ENCODE results near the gene LRIT2. TPM values are rescaled to one million over a fixed set of nuclear protein-coding genes. Genes with fewer than 3 reads are reported as not detected.

LRIT2 gene
- total and polyA plus RNA-seq, 11 donors = not detected

Other genes starting within 250 kb of the LRIT2 start
- gene GHITM, start 86.0 kb downstream of the LRIT2 start, total RNA-seq = 100 to 1,000 TPM; 299 to 603 (median 393) TPM
- 100 to 1,000 TPM; 274 to 449 TPM for gene GHITM, start 86.0 kb downstream of the LRIT2 start, polyA plus RNA-seq
- gene GPR15LG, start 51.7 kb downstream of the LRIT2 start, total RNA-seq = not detected
- gene GPR15LG, start 51.7 kb downstream of the LRIT2 start, polyA plus RNA-seq = under 1 TPM in 1 of 2 donors, not detected in 1; 0.11 TPM
- gene CDHR1, start 31.0 kb downstream of the LRIT2 start, total RNA-seq = 1 to 10 TPM in 2 of 9 donors, under 1 TPM in 6, not detected in 1; 0.14 to 1.3 (median 0.43) TPM
- under 1 TPM; 0.07 to 0.11 TPM for gene CDHR1, start 31.0 kb downstream of the LRIT2 start, polyA plus RNA-seq
- gene LRIT1, start 16.0 kb upstream of the LRIT2 start, total RNA-seq = not detected
- not detected for gene LRIT1, start 16.0 kb upstream of the LRIT2 start, polyA plus RNA-seq
- under 1 TPM in 3 of 9 donors, not detected in 6; 0.35 to 0.99 (median 0.38) TPM for gene RGR, start 19.5 kb upstream of the LRIT2 start, total RNA-seq
- 1 to 10 TPM in 1 of 2 donors, under 1 TPM in 1; 0.04 to 2.0 TPM for gene RGR, start 19.5 kb upstream of the LRIT2 start, polyA plus RNA-seq
- gene CCSER2, start 103.0 kb upstream of the LRIT2 start, total RNA-seq = 100 to 1,000 TPM; 101 to 244 (median 161) TPM
- 10 to 100 TPM; 32.4 to 72.0 TPM for gene CCSER2, start 103.0 kb upstream of the LRIT2 start, polyA plus RNA-seq

Data from heart left ventricle (tissue), 11 donors.